ENCODE measurements around the gene SEMA3F.
"Not testable (repeated sequence)": the region's sequence is repeated elsewhere in the genome, so short reads cannot be mapped to it uniquely, and the experiment has no call there.

DNA sequence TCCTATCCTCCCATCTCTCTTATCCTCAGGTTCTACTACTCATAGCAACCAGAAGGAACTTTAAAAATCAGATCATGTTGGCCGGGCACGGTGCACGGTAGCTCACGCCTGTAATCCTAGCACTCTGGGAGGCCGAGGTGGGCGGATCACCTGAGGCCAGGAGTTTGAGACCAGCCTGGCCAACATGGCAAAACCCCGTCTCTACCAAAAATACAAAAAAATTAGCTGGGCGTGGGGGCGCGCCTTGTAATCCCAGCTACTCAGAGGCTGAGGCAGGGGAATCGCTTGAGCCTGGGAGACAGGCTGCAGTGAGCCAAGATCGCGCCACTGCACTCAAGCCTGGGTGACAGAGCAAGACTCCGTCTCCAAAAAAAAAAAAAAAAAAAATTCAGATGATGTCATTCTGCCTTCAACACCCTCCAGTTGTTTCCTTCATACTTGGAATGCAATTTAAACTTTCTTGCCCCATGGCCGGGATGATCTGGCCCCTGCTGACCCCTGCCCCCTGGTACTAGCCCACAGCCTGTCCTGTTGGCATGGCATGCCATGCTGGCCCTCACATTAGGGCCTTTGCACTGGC, 73.2 kb downstream of the SEMA3F start:
- TF ChIP-seq POLR2A (IDR thresholded peaks at IDR 0.05) = not testable (repeated sequence)
- TF ChIP-seq, protein P1, sequence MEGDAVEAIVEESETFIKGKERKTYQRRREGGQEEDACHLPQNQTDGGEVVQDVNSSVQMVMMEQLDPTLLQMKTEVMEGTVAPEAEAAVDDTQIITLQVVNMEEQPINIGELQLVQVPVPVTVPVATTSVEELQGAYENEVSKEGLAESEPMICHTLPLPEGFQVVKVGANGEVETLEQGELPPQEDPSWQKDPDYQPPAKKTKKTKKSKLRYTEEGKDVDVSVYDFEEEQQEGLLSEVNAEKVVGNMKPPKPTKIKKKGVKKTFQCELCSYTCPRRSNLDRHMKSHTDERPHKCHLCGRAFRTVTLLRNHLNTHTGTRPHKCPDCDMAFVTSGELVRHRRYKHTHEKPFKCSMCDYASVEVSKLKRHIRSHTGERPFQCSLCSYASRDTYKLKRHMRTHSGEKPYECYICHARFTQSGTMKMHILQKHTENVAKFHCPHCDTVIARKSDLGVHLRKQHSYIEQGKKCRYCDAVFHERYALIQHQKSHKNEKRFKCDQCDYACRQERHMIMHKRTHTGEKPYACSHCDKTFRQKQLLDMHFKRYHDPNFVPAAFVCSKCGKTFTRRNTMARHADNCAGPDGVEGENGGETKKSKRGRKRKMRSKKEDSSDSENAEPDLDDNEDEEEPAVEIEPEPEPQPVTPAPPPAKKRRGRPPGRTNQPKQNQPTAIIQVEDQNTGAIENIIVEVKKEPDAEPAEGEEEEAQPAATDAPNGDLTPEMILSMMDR (IDR thresholded peaks at IDR 0.05) = not testable (repeated sequence)
